Measurements from ENCODE around the gene TIPARP.

DNA sequence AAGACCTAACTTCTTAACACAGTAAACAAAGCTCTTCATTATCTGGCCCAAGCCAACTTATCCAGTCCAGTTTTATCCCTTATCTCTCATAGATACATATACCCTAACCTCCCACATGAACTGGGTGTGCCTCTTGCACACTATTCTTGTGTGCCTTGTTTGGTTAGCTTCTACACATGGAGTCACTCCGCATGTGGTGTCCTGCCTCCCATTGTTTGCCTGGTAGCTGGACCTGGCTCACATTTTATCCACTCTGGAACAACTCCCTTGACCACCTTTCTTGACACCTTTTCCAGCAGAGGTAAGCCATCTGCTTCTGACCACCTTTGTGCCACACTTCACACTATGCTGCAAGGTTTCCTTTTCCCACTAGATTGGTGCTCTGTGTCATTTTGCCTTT lies 15.2 kb downstream of the TIPARP start:
- TF ChIP-seq, protein P1, sequence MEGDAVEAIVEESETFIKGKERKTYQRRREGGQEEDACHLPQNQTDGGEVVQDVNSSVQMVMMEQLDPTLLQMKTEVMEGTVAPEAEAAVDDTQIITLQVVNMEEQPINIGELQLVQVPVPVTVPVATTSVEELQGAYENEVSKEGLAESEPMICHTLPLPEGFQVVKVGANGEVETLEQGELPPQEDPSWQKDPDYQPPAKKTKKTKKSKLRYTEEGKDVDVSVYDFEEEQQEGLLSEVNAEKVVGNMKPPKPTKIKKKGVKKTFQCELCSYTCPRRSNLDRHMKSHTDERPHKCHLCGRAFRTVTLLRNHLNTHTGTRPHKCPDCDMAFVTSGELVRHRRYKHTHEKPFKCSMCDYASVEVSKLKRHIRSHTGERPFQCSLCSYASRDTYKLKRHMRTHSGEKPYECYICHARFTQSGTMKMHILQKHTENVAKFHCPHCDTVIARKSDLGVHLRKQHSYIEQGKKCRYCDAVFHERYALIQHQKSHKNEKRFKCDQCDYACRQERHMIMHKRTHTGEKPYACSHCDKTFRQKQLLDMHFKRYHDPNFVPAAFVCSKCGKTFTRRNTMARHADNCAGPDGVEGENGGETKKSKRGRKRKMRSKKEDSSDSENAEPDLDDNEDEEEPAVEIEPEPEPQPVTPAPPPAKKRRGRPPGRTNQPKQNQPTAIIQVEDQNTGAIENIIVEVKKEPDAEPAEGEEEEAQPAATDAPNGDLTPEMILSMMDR (conservative IDR thresholded peaks at IDR 0.05; ENCODE audit: low read depth in 2 of 2) = no peak
- TF ChIP-seq EZH2phosphoT487 (IDR thresholded peaks at IDR 0.05; ENCODE audit: unreplicated experiment) (no peak), ZNF331 (CRISPR knock-in tag; IDR thresholded peaks at IDR 0.05; ENCODE audit: low read depth) (no peak), CREB1 (CRISPR knock-in tag; IDR thresholded peaks at IDR 0.05; ENCODE audit: low read depth) (no peak), EZH2 (IDR thresholded peaks at IDR 0.05; ENCODE audit: low read depth, unreplicated experiment) (no peak), POLR2AphosphoS5 (IDR thresholded peaks at IDR 0.05; ENCODE audit: low read depth) (no peak), ZNF114 (CRISPR knock-in tag; IDR thresholded peaks at IDR 0.05) (no peak), JUNB (IDR thresholded peaks at IDR 0.05; ENCODE audit: unreplicated experiment) (no peak)
- TF ChIP-seq, protein P2, sequence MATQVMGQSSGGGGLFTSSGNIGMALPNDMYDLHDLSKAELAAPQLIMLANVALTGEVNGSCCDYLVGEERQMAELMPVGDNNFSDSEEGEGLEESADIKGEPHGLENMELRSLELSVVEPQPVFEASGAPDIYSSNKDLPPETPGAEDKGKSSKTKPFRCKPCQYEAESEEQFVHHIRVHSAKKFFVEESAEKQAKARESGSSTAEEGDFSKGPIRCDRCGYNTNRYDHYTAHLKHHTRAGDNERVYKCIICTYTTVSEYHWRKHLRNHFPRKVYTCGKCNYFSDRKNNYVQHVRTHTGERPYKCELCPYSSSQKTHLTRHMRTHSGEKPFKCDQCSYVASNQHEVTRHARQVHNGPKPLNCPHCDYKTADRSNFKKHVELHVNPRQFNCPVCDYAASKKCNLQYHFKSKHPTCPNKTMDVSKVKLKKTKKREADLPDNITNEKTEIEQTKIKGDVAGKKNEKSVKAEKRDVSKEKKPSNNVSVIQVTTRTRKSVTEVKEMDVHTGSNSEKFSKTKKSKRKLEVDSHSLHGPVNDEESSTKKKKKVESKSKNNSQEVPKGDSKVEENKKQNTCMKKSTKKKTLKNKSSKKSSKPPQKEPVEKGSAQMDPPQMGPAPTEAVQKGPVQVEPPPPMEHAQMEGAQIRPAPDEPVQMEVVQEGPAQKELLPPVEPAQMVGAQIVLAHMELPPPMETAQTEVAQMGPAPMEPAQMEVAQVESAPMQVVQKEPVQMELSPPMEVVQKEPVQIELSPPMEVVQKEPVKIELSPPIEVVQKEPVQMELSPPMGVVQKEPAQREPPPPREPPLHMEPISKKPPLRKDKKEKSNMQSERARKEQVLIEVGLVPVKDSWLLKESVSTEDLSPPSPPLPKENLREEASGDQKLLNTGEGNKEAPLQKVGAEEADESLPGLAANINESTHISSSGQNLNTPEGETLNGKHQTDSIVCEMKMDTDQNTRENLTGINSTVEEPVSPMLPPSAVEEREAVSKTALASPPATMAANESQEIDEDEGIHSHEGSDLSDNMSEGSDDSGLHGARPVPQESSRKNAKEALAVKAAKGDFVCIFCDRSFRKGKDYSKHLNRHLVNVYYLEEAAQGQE (IDR thresholded peaks at IDR 0.05; ENCODE audit: unreplicated experiment) = no peak
- TF ChIP-seq, protein P3, sequence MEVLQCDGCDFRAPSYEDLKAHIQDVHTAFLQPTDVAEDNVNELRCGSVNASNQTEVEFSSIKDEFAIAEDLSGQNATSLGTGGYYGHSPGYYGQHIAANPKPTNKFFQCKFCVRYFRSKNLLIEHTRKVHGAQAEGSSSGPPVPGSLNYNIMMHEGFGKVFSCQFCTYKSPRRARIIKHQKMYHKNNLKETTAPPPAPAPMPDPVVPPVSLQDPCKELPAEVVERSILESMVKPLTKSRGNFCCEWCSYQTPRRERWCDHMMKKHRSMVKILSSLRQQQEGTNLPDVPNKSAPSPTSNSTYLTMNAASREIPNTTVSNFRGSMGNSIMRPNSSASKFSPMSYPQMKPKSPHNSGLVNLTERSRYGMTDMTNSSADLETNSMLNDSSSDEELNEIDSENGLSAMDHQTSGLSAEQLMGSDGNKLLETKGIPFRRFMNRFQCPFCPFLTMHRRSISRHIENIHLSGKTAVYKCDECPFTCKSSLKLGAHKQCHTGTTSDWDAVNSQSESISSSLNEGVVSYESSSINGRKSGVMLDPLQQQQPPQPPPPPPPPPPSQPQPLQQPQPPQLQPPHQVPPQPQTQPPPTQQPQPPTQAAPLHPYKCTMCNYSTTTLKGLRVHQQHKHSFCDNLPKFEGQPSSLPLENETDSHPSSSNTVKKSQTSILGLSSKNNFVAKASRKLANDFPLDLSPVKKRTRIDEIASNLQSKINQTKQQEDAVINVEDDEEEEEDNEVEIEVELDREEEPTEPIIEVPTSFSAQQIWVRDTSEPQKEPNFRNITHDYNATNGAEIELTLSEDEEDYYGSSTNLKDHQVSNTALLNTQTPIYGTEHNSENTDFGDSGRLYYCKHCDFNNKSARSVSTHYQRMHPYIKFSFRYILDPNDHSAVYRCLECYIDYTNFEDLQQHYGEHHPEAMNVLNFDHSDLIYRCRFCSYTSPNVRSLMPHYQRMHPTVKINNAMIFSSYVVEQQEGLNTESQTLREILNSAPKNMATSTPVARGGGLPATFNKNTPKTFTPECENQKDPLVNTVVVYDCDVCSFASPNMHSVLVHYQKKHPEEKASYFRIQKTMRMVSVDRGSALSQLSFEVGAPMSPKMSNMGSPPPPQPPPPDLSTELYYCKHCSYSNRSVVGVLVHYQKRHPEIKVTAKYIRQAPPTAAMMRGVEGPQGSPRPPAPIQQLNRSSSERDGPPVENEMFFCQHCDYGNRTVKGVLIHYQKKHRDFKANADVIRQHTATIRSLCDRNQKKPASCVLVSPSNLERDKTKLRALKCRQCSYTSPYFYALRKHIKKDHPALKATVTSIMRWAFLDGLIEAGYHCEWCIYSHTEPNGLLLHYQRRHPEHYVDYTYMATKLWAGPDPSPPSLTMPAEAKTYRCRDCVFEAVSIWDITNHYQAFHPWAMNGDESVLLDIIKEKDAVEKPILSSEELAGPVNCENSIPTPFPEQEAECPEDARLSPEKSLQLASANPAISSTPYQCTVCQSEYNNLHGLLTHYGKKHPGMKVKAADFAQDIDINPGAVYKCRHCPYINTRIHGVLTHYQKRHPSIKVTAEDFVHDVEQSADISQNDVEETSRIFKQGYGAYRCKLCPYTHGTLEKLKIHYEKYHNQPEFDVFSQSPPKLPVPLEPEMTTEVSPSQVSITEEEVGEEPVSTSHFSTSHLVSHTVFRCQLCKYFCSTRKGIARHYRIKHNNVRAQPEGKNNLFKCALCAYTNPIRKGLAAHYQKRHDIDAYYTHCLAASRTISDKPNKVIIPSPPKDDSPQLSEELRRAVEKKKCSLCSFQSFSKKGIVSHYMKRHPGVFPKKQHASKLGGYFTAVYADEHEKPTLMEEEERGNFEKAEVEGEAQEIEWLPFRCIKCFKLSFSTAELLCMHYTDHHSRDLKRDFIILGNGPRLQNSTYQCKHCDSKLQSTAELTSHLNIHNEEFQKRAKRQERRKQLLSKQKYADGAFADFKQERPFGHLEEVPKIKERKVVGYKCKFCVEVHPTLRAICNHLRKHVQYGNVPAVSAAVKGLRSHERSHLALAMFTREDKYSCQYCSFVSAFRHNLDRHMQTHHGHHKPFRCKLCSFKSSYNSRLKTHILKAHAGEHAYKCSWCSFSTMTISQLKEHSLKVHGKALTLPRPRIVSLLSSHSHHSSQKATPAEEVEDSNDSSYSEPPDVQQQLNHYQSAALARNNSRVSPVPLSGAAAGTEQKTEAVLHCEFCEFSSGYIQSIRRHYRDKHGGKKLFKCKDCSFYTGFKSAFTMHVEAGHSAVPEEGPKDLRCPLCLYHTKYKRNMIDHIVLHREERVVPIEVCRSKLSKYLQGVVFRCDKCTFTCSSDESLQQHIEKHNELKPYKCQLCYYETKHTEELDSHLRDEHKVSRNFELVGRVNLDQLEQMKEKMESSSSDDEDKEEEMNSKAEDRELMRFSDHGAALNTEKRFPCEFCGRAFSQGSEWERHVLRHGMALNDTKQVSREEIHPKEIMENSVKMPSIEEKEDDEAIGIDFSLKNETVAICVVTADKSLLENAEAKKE (CRISPR knock-in tag; IDR thresholded peaks at IDR 0.05) = no peak

All from GM23338 (cell line).